ENCODE data around the gene MAD1L1.
A peak's percentile ranks its signal among the peaks of the same experiment; 100 is the strongest.

MAD1L1 gene

DNA sequence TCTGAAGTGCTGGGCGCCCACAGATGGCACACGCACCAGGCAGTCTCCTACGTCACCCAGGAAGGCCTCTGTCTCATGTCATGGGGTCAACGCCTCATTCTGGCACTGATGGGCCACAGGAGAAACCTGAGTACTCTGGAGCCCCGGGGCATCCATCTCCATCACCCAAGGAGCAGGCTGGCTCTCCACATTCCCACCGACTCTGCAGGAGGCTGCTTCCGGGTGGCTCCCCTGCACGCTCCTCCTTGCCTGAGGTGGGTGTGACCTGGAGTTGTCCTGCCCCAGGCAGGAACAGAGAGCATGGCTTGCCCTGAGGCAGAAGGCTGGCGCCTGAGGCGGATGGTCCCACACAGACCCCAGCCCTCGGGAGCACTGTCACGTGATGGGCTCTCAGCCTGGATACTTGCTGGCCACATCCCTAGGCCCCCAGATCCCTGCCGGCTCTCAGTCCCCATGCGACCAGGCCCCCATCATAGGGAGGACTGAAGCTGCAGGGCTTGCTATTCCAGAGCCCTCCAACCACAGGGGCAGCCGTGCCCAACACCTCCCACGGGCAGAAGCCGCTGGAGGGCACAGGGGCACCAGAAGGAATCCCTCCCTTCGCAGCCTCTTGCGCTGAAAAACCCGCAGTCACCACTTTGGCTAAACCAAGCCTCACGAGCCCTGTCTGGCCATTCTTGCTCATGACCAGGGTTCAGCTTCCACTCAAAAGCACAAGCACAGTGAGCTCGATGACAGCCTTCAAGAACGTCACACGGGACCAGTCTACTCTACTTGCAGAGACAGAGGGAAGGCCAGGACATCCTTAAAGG is 80.7 kb downstream of the MAD1L1 start:
- DNase-seq = no peak

DNA sequence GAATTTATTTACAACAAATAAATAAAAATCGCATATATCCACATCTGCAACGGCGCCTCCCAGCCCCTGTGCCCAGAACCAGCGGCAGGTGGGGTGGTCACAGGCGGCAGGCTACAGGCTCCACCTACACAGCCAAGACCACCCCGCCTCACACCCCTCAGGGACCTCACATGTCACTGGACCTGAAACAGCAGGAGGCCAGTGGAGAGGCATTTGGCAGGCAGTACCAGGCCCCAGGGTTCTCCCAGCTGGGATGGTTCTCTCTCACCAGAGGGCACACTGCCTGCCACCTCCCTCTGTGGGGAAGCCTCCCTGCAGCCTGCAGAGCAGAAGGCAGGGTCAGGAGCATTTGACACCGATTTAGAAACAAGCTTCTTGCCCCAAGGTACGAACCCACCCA is 81.5 kb downstream of the MAD1L1 start:
- no peak for DNase-seq

DNA sequence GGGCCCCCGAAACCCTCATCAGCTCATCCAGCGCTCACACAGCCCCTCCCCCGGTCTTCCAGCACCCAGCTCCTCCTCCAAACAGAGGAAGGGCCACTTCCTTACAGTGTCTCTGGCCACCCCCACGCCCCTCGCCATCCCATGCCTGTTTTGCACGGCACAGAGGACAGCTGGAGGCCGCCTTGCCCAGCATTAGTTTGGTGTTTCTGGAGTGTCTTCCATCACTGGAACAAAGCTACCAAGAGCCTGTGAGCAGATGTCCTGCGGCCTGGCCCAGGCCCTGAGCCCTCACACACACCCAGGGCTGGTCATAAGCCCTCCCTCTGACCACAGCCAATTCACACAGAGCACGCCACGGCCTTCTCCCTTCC is 82.3 kb downstream of the MAD1L1 start:
- DNase-seq = no peak

DNA sequence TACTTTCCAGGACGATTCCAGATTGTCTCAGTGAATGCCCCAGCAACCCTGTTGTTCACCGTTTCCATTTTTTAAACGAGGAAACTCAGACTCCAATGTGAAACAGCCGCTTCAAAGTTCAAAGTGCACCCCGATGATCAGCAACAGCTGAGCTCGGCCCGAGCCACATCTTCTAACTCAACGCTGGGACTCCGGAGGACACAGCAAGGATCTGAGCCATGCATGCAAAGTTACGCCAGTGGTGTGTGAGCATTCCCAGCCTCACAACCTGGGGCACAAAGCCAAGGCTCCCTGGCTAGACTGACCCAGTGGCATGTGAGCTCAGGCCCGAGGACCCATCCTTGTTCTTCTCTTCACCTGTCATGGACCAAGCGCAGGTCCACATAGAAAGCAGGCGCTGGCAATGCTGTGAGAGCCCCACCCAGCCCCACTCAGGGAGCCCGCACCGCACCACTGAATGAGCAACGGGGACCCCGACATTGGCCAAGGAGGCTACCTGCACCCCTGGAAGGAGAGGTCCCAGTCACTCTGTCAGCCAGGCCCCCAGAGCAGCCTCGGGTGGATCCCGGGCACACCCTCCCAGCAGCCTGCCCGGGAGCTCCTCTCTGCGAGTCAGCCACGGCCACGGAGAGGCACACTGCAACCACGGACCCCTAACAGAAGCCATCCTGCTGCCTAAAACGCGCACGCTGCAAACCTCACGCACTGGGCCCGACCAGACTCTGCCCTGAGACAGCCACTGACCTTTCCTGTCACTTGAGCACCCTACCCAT is 82.9 kb downstream of the MAD1L1 start:
- no peak for DNase-seq

DNA sequence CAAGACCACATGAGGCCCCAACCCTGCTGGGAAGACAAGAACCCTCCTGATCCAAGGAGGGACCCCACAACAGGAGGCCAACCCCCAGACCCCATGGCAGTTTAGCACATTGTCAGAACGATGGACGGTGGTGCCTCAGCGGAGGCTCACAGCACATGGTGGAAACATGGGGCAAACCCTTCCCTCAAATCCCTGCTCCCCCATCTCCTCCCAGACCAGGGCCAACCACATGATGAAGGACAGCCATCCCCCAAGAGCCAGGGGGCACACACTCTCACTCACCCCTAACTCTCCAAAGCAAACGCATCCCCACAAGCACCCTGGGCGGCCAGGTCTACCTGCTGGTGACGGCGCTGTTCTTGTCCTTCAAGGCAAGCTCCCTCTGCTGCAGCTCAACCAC is 83.9 kb downstream of the MAD1L1 start:
- no peak for DNase-seq

DNA sequence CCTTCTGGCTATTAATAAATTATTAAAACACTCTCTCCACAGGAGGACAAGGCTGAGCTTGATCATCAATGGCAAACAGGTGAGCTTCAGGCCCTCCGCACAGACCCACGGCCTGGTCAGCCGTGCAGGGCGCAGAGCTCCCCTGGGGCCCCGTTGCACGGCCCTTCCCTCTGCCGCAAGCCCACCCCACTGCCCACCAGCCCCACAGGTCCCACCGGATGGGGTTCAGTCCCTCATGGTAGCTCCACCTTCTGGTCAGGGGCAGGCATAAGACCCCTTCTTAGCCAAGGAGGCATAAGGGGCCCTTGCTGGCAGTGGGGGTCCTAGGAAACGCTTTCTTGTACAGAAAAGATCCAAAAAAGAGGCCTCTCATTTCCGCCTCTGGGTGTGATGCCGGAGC is 84.6 kb downstream of the MAD1L1 start:
- DNase-seq = no peak

DNA sequence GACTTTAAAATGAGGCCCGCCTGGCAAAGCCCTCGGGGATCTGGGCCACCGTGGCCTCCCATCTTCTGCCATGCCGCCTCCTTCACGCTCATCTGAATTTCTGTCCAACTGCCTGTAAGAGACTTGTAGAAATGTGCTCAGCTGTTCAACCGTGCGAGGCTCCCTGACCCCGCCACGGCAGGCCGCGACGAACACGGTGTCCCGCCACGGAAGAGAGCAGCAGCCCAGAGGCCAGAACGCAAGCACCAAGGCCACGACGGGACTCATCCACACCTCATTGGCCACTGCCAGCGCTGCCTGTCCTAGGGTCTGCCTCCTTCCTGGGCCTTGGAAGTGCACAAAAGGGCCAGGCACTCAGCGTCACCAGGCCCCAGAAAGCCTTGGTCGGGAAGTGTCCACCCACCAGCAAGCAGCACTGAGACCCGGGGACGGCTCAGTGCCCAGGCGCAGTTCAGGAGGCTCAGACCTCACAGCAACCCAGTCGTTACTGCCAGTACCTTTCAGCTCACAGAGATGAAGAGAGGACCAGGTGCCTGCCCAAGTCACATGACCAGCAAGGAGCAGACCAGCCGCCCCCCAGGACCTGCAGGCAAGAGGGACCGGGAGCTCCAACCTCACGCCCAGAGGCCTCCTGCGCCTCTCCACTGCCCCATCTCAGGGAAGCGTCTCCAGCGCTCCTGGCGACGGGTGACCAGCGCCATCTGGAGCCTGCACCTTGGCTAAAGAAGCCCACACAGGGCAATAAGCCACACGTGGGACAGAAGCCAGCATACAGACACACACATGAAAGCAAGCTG is 85.9 kb downstream of the MAD1L1 start:
- DNase-seq = no peak

DNA sequence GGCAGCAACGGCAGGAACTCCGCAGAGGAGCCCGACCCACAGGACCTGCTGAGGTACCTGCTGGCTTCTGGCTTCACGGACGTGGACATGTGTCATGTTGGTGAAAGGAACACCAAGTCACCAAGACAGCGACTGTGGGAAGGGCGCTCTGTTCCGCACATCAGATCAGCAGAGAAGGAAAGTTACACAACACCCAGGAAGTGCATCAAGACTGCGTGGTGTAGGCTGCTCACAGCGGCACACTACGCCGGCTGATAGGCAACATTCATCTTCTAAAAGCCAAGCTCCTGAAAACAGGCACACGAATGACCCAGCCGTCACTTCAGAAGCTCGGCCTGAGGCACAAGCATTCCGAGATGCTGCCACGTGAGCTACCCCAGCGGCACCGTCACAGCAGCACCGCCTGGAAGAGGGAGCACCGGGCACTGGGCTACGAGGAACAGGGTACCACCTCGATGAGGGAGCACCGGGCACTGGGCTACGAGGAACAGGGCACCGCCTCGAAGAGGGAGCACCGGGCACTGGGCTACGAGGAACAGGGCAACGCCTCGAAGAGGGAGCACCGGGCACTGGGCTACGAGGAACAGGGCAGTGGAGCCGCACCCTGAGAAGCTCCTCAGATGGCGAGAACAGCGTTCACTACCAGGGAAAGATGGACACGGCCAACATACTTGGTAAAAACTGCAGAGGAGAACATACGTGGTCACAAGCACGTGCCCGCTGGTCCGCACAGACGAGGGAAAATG is 86.7 kb downstream of the MAD1L1 start:
- DNase-seq = no peak

DNA sequence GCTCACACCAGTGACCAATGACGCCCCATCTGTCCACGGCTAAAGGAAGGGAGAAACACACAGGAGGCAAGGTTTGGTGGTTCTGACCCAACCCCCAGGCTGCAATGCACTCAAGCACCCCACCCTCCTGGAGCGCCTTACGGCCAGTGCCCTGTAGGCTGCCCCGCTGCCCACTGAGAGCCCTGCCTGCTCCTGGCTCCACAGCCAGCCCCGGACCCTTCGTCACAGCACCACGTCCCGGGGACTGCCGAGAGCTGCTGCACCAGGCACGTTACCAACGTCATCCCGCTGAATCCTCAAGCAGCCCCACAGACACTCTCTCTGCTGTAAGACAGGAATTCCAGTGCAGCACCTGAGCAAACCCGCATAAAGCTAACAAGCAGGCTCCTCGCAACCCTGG is 87.8 kb downstream of the MAD1L1 start:
- no peak for DNase-seq

DNA sequence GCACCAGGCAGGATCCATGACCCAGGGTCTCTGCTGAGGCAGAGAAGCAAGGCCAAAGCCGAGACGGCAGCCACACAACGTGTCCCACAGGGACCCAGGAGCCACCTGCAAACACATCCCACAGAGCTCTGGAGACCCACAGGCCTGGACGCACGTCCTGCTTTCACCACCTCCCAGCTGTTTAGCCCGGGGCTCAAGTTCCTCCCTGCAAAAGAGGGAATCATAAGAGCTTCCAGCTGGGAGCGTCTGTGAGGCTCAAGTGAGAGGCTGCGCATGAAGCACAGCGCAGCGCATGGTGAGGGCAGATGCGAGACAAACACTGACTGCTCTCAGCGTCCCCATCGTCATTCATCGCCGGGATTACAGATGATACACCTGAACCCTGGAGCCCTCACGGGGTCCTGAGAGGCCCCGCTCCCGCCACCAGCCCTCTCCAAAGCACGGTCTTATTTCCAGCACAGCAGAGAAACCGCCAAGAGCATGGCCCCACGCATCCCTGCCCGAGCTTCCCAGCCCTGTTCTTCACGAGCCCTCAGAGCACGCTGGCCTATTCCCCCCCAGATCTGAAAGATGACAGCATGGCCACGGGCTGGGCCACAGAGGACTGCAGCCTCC is 88.7 kb downstream of the MAD1L1 start:
- no peak for DNase-seq

DNA sequence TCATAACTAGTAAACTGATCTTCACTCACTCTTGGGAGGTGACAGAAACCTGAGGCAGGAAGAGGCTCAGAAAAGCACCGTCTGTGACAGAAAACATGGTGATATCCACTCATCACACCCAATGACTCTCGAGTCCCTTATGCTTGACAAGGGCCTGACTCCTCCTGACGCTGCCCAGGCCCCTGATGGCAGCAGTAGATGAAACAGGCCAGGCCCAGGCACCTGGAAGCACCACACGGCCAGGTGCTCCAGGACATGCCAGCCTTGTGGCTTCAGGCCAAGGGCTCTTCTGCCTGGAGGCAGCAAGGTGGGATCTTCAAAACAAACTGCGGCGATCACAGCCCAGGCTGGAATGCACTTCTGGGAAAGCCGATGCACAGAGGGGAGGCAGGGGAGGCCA is 89.3 kb downstream of the MAD1L1 start:
- no peak for DNase-seq

DNA sequence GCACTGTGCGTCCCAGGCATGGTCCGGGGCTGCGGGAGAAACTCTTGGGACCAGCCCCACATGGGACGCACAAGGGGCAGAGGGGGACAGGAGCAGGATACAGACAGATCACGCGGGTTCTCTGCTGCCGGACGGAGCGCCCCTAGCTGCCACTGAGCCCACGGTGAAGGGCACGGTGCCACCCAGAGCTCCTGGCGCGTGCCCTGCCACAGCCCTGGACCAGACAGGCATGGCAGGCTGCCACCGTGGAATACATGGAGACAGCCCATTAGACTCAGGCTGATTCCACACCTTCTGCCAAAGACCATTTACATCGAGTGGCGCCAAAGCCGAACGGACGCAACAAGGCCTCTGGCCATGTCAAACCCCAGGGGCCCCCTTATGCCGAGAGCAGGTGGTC is 90.4 kb downstream of the MAD1L1 start:
- no peak for DNase-seq

DNA sequence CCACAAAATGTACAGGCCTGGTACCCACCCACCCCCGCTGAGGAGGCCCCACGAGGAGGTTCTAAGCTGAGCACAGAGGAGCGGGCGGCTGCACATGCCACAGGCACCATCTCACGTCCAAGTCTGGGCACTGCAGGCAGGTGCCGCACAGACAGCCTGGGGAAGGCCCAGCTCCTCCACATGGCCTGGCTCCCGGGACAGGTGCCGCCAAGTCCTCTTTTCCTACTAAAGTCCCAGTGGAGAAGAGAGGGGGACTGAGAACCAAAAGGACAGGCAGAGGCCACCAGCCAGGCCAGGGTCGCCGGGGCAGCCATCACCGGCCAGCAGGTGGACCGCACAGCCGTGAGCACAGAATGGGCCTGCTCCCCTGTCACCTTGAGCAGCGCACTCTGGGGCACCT is 91.1 kb downstream of the MAD1L1 start:
- DNase-seq = no peak

DNA sequence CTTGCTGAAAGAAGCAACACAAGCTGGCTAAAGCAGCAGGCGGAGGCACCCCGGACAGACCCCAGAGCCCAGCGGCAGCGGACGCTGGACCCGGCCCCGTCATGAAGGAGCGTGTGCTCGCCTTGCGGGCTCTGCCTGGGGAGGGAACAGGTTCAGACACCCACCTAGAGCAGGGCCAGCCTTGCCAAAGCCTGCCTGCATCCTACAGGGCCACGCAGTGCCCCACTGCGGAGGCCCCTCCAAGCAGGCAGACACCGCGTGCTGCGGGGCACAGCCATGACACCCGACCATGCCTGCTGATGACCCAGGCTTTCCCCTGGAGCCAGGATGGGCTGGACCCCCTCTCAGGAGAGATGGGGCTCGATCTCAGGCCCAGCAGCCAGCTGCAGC is 91.7 kb downstream of the MAD1L1 start:
- no peak for DNase-seq

DNA sequence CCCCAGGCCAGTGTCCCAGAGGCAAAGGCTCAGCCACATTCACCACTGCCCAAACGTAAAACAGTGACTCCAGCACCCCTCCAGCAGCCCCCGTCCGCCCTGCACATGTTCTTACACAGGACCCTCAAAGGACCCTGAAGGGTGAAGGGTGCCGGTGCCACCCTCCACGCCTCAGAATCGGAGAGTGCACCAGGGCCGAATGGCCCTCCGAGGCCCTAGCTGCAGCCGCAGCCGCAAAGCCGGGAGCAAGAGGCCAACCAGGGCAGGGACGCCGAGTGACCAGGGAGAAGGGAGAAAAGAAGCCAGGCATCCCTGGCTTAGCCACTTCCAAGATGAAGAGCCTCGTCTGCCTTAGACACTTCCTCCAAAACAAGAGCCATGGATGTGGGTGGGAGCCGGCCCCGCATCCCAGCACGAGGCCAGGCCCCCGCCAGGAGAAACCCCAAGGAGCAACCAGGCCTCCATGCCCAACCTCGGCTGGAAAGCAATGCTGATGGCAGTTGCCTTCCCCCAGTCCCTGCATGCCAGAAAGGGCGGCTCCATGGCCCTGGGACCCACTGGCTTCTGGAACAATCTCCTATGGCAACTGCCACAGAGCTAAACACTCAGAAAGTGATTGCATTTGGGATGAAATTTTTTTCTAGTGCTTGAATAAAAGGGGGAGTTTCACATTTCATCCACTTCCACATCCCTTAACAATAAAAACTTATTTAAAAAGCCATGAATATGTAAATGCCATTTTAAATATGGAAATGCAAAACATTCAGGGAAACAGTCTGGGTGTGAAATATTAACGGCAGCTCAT is 92.3 kb downstream of the MAD1L1 start:
- no peak for DNase-seq

DNA sequence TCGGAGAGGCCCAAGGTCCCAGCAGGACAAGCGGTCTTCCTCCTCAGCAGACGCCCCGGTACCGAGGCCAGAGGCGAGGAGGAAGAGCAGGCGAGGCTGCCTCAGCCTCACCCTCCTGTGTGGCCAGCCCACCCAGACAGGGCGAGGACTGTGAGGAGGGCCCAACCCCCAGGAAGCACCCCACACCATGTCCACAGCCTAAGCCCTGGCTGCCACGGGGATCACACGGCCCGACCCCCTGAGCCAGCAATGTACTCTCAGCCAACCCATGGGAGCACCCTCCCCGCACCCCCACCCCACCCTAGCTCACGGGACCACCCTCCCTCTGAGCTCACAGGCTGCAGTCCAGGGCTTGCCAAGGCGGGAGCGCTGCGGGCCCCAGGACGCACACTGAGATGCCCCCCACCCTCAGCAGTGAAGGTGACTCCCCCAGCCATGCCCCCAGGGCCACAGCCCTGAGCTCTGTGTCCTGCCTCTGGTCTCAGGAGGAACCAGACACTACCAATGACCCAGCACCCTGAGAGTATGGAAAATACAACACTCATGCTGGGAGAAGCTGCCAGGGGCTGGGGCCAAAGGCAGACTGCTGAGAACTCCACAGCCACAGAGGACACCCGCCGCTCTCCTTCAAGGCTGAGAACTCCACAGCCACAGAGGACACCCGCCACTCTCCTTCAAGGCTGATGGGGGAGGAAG is 93.6 kb downstream of the MAD1L1 start:
- no peak for DNase-seq

DNA sequence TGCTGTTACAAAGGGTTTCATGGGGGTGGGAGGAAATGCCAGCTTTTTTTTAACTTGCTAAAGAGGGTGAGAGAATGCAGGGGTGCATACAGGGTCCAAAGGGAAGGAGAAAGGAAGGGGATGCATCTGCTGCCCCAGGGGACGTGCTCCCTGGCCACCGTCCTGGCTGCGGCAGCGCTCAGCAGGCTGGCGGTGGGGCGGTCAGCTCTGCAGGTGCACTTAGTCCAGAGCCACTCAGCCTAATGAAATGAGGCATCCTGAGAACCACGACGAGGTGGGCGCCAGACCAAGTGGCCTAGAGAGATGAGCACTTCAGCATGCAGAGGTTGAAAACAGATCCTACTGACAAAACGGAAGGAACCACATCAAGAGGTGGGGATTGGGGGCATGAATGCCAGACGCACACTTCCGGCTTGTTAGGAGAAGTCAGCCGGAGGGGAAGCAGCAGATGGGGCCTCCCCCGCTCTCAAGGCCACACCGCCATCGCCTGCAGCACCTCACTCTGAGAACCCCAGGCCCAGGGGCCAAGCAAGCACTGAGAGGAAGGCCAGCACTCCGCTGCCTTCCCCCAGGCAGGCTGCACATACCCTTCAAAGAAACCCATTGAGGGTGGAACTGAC is 94.5 kb downstream of the MAD1L1 start:
- peak; percentile 53 for DNase-seq

DNA sequence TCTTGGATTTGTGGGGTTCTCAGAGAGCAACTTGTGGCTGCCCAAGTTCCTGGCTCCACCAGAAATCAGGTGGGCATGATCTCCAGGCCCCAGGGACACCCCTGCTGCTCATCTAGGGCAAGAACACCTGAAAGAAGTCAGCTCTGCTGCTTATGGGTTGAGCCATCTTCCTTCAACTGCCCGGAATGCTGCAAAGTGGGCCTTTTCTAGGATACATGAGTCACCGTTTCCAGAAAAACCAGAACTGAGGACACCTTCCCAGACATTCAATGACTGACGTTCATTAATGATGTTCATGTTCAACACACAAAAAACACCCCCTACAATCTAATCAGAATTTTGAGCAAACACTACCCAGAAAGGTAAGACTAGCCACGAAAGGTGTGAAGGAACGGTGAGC is 98.0 kb downstream of the MAD1L1 start:
- DNase-seq = no peak

DNA sequence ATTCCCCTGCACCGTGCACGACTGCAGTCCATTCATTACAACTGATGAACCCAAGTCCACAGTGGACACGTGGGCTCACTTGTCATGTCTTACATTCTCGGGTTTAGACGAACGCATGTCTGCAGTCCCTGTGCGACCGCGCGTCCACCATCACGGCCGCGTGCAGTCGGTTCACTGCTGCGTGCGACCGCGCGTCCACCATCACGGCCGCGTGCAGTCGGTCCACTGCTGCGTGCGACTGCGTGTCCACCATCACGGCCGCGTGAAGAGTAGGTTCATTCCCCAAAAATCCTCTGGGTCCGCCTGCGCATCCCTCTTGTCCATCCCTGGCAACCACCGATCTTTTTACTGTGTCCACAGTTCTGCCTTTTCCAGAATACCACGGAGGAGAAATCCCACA is 100.5 kb downstream of the MAD1L1 start:
- no peak for DNase-seq

DNA sequence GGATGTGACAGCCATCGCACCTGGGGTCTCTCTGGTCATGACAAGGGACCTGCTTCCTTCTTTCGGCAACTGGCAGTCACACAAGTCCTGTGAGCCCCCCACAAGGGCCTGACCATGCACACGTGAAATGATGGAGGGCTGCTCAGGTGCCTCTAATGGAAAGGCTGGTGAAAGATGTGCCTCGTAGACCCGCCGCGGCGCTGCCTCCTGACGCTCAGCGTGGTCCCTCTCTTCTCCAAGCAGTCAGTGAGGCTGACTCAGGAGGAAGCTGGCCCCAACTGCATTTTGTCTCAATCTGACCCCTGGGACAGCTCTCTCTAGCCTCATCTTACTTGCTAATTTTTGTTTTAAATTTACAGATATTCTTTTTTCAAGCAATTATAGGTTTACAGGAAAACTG is 100.9 kb downstream of the MAD1L1 start:
- DNase-seq = no peak

DNA sequence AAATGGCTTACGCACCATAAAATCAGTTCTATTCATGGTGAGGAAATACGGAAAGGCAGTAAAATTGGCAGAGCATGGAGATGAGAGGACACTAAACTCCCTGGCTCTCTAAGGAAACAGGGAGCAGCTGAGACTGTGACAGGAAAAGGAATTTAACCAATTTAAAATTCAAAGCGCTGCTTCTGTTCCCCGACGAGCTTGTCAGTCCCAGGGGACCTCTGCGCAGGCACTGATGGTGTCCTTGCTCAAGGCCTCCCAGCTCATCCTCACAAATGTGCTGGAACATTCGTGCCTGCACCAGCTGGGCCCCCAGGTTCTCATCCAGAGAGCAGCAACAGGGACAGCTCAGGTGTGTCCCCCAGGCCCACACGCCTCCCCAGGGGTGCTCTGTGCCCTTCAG is 101.4 kb downstream of the MAD1L1 start:
- no peak for DNase-seq

All from CD4-positive, alpha-beta T cell treated with Interleukin-10 for 1 hour (primary cell).